MM.1S (cell line): ENCODE data around the gene TMOD3.

ENCODE experiments used
- DNase-seq: peaks from one replicate; pipeline ENCODE4 v3.0.0-alpha.2; 2015
- H2AFZ ChIP-seq: fragments of 300-600 bp; sonication (generic); 2 replicates; pipeline ENCODE4 v1.6.0; 2016; ENCODE audit warnings: antibody characterized with exemption, low read length
- H3F3A ChIP-seq: fragments of 300-600 bp; sonication (generic); 2 replicates; pipeline ENCODE4 v1.6.1; 2016; ENCODE audit warnings: mild to moderate bottlenecking, antibody characterized with exemption, low read length, moderate library complexity, mixed read lengths; ENCODE audit not compliant: insufficient read depth
- H3K27ac ChIP-seq: fragments of 300-600 bp; sonication (generic); 2 replicates; pipeline ENCODE4 v1.5.1; 2016; ENCODE audit warnings: mild to moderate bottlenecking, low read length
- H3K27me3 ChIP-seq: fragments of 300-600 bp; sonication (generic); replicated peaks from 2 replicates; pipeline ENCODE4 v1.6.0; 2016; ENCODE audit warnings: low read length; ENCODE audit not compliant: insufficient read depth
- H3K36me3 ChIP-seq: fragments of 300-600 bp; sonication (generic); replicated peaks from 2 replicates; pipeline ENCODE4 v1.6.1; 2016; ENCODE audit warnings: mild to moderate bottlenecking, low read length, mixed read lengths; ENCODE audit not compliant: insufficient read depth
- H3K4me1 ChIP-seq: fragments of 300-600 bp; sonication (generic); 2 replicates; pipeline ENCODE4 v1.6.1; 2016; ENCODE audit warnings: low read length, mixed read lengths
- H3K4me2 ChIP-seq: fragments of 300-600 bp; sonication (generic); 2 replicates; pipeline ENCODE4 v1.6.0; 2016; ENCODE audit warnings: low read depth, low read length
- H3K4me3 ChIP-seq: fragments of 300-600 bp; sonication (generic); 2 replicates; pipeline ENCODE4 v1.5.1; 2016; ENCODE audit warnings: low read length, mixed read lengths
- H3K79me2 ChIP-seq: fragments of 300-600 bp; sonication (generic); 2 replicates; pipeline ENCODE4 v1.6.1; 2016; ENCODE audit warnings: mixed run types, low read length, mixed read lengths
- H3K9ac ChIP-seq: fragments of 300-600 bp; sonication (generic); 2 replicates; pipeline ENCODE4 v1.6.1; 2016; ENCODE audit warnings: low read length, mixed read lengths
- H3K9me2 ChIP-seq: fragments of 300-600 bp; sonication (generic); replicated peaks from 2 replicates; pipeline ENCODE4 v1.6.1; 2016; ENCODE audit warnings: mild to moderate bottlenecking, low read length, mixed read lengths; ENCODE audit not compliant: insufficient read depth
- H3K9me3 ChIP-seq: fragments of 300-600 bp; sonication (generic); replicated peaks from 2 replicates; pipeline ENCODE4 v1.6.1; 2016; ENCODE audit warnings: mild to moderate bottlenecking, low read length, mixed read lengths; ENCODE audit not compliant: insufficient read depth
- H4K20me1 ChIP-seq: fragments of 300-600 bp; sonication (generic); 2 replicates; pipeline ENCODE4 v1.6.1; 2016; ENCODE audit warnings: mild to moderate bottlenecking, low read length, moderate library complexity, mixed read lengths; ENCODE audit not compliant: insufficient read depth
- CTCF ChIP-seq: fragments of 300-600 bp; sonication (generic); IDR thresholded peaks from 2 replicates; pipeline ENCODE4 v1.5.1; 2016; ENCODE audit warnings: antibody characterized with exemption, low read length, mixed read lengths
- EZH2 ChIP-seq: fragments of 300-600 bp; sonication (generic); optimal IDR thresholded peaks from 2 replicates; pipeline ENCODE3; 2017; ENCODE audit warnings: low read depth, mild to moderate bottlenecking, antibody characterized with exemption, low read length, mixed read lengths
- EZH2phosphoT487 ChIP-seq: fragments of 300-600 bp; sonication (generic); IDR thresholded peaks from 2 replicates; pipeline ENCODE4 v1.6.1; 2018; ENCODE audit warnings: antibody characterized with exemption, low read length

TMOD3 gene

GRCh38 chr15:51879555-51879954 is 50.1 kb downstream of the TMOD3 start:
- no peak overlapping the region for H3K4me2 ChIP-seq
- no peak overlapping the region for H3K27ac ChIP-seq
- H3K27me3 ChIP-seq = no peaks in the 10 kb centered on the region
- H3K4me3 ChIP-seq = no peak overlapping the region
- no peak for TF ChIP-seq EZH2
- no peak for TF ChIP-seq CTCF
- no peak for TF ChIP-seq EZH2phosphoT487
- no peaks in the 10 kb centered on the region for H4K20me1 ChIP-seq
- H3K36me3 ChIP-seq = no peaks in the 10 kb centered on the region
- H3K9ac ChIP-seq = no peak overlapping the region
- no peaks in the 10 kb centered on the region for H3K9me2 ChIP-seq
- H3K9me3 ChIP-seq = no peaks in the 10 kb centered on the region
- peaks cover 14% of the 10 kb centered on the region for H3K79me2 ChIP-seq
- no peaks in the 10 kb centered on the region for H3K4me1 ChIP-seq
- no peak overlapping the region for H2AFZ ChIP-seq
- H3F3A ChIP-seq = no peaks in the 10 kb centered on the region
- DNase-seq = no peak

GRCh38 chr15:51883271-51883837 is 53.9 kb downstream of the TMOD3 start:
- no peak overlapping the region for H3K4me2 ChIP-seq
- no peak overlapping the region for H2AFZ ChIP-seq
- no peak overlapping the region for H3K4me3 ChIP-seq
- H3K36me3 ChIP-seq = no peaks in the 10 kb centered on the region
- 0 out of 2 replicates have a peak, but pooled peaks cover 4% of the 10 kb centered on the region for H3K4me1 ChIP-seq
- no peaks in the 10 kb centered on the region for H3K9me2 ChIP-seq
- H3K27me3 ChIP-seq = no peaks in the 10 kb centered on the region
- H3K9ac ChIP-seq = no peak overlapping the region
- H4K20me1 ChIP-seq = no peaks in the 10 kb centered on the region
- TF ChIP-seq EZH2 (no peak), CTCF (no peak), EZH2phosphoT487 (no peak)
- H3F3A ChIP-seq = 0 out of 2 replicates have a peak, but pooled peaks cover 6% of the 10 kb centered on the region
- no peak overlapping the region for H3K27ac ChIP-seq
- no peak for DNase-seq
- H3K9me3 ChIP-seq = no peaks in the 10 kb centered on the region
- peaks cover 12% of the 10 kb centered on the region; the same call in 1 of the 2 replicates for H3K79me2 ChIP-seq

- Histone ChIP-seq H3K9me3 (no peaks in the 10 kb centered on the region), H4K20me1 (no peaks in the 10 kb centered on the region), H3K4me2 (no peak overlapping the region), H3K9me2 (no peaks in the 10 kb centered on the region), H3K36me3 (no peaks in the 10 kb centered on the region), H2AFZ (no peak overlapping the region), H3F3A (0 out of 2 replicates have a peak, but pooled peaks cover 6% of the 10 kb centered on the region), H3K27me3 (no peaks in the 10 kb centered on the region), H3K4me3 (no peak overlapping the region), H3K9ac (no peak overlapping the region), H3K79me2 (peaks cover 12% of the 10 kb centered on the region; the same call in 1 of the 2 replicates), H3K27ac (no peak overlapping the region), H3K4me1 (0 out of 2 replicates have a peak, but pooled peaks cover 4% of the 10 kb centered on the region)
- DNase-seq = no peak
- TF ChIP-seq CTCF (no peak), EZH2 (no peak), EZH2phosphoT487 (no peak)
Observed at GRCh38 chr15:51884041-51884440, 54.6 kb downstream of the TMOD3 start.
